ENCODE data around the gene ASL.
"Not testable (repeated sequence)": the region's sequence is repeated elsewhere in the genome, so short reads cannot be mapped to it uniquely, and the experiment has no call there.

Gene ASL

DNA sequence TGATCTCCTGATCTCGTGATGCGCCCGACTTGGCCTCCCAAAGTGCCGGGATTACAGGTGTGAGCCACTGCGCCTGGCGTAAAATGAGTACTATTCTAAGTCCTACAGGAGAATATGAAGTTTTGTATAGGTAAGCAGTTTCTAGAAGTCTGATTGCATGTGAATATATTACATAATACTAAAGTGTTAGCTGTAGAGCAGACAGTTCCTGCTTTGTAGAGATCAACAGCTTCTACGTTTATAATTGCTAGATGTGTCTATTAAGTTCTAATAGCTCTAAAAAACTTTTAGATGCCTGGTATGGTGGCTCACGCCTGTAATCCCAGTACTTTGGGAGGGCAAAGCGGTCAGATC, 47.5 kb downstream of the ASL start:
- H3K27ac ChIP-seq (replicated peaks), result peak overlapping the region; percentile 37
- no peaks in the 10 kb centered on the region for H3K27me3 ChIP-seq (ENCODE audit: insufficient read depth, poor library complexity, severe bottlenecking)
- DNase-seq (ENCODE audit: low read depth in 1 of 2, low spot score in 1 of 2), result no peak
- no peak overlapping the region for H3K4me3 ChIP-seq (replicated peaks; ENCODE audit: insufficient read depth, low read length)
- no peak for TF ChIP-seq SPI1 (IDR thresholded peaks at IDR 0.05; ENCODE audit: borderline replicate concordance, low read depth)
- no peak for TF ChIP-seq POLR2AphosphoS5 (IDR thresholded peaks at IDR 0.05; ENCODE audit: low read depth)
- TF ChIP-seq, protein P1, sequence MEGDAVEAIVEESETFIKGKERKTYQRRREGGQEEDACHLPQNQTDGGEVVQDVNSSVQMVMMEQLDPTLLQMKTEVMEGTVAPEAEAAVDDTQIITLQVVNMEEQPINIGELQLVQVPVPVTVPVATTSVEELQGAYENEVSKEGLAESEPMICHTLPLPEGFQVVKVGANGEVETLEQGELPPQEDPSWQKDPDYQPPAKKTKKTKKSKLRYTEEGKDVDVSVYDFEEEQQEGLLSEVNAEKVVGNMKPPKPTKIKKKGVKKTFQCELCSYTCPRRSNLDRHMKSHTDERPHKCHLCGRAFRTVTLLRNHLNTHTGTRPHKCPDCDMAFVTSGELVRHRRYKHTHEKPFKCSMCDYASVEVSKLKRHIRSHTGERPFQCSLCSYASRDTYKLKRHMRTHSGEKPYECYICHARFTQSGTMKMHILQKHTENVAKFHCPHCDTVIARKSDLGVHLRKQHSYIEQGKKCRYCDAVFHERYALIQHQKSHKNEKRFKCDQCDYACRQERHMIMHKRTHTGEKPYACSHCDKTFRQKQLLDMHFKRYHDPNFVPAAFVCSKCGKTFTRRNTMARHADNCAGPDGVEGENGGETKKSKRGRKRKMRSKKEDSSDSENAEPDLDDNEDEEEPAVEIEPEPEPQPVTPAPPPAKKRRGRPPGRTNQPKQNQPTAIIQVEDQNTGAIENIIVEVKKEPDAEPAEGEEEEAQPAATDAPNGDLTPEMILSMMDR (IDR thresholded peaks at IDR 0.05; ENCODE audit: insufficient read depth, low read length), result no peak
- no peak for TF ChIP-seq GABPA (IDR thresholded peaks at IDR 0.05; ENCODE audit: low read depth)
- TF ChIP-seq, protein P2, sequence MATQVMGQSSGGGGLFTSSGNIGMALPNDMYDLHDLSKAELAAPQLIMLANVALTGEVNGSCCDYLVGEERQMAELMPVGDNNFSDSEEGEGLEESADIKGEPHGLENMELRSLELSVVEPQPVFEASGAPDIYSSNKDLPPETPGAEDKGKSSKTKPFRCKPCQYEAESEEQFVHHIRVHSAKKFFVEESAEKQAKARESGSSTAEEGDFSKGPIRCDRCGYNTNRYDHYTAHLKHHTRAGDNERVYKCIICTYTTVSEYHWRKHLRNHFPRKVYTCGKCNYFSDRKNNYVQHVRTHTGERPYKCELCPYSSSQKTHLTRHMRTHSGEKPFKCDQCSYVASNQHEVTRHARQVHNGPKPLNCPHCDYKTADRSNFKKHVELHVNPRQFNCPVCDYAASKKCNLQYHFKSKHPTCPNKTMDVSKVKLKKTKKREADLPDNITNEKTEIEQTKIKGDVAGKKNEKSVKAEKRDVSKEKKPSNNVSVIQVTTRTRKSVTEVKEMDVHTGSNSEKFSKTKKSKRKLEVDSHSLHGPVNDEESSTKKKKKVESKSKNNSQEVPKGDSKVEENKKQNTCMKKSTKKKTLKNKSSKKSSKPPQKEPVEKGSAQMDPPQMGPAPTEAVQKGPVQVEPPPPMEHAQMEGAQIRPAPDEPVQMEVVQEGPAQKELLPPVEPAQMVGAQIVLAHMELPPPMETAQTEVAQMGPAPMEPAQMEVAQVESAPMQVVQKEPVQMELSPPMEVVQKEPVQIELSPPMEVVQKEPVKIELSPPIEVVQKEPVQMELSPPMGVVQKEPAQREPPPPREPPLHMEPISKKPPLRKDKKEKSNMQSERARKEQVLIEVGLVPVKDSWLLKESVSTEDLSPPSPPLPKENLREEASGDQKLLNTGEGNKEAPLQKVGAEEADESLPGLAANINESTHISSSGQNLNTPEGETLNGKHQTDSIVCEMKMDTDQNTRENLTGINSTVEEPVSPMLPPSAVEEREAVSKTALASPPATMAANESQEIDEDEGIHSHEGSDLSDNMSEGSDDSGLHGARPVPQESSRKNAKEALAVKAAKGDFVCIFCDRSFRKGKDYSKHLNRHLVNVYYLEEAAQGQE (IDR thresholded peaks at IDR 0.05; ENCODE audit: insufficient replicate concordance, low read depth), result no peak

DNA sequence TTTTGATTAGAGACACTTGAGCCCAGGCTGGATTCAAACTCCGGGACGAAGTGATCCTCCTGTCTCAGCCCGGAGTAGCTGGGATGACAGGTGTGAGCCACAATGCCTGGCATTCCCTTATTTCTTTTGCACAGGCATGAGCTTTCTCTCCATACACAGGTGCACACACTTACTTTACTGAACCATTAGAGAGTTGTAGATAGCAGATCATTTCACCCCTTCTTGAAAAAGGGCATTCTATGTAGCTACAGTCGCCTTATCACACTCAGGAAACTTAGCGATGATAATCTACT, 48.9 kb downstream of the ASL start:
- not testable (repeated sequence) for H3K27me3 ChIP-seq (ENCODE audit: insufficient read depth, poor library complexity, severe bottlenecking); DNase-seq (ENCODE audit: low read depth in 1 of 2, low spot score in 1 of 2); H3K27ac ChIP-seq (replicated peaks); H3K4me3 ChIP-seq (replicated peaks; ENCODE audit: insufficient read depth, low read length)

DNA sequence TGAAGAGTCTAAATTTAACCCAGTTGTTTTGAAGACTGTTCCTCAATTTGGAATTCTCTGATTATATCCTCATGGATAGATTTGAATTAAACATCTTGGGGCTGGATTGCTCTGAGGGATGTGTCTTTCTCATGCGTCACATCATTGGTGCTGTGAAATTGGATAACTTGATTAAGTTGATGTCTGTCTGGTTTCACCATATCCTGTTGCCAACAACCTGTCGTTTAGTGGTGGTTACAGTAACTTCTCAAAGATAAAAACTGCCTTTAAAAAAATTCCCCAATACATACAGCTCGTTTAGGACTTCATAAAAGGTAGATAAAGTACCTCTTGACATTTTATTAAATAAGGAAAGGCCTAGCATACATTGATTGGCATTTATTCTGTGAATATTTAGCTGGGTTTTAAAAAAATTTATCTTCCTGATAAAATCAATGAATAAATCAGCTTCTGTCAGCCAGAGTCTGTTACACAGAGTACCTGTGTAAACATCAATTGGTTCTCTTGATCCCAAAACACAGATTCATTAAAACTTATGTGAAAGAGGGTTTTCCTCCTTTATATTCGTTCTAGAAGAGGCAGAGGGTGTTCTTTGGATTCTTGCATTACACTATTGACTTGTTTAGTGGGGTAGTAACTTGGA, 49.6 kb downstream of the ASL start:
- no peak for TF ChIP-seq POLR2AphosphoS5 (IDR thresholded peaks at IDR 0.05; ENCODE audit: low read depth)
- no peak for TF ChIP-seq SPI1 (IDR thresholded peaks at IDR 0.05; ENCODE audit: borderline replicate concordance, low read depth)
- Histone ChIP-seq H3K4me3 (replicated peaks; ENCODE audit: insufficient read depth, low read length) (no peak overlapping the region), H3K27ac (replicated peaks) (peak overlapping the region; percentile 55), H3K27me3 (ENCODE audit: insufficient read depth, poor library complexity, severe bottlenecking) (no peaks in the 10 kb centered on the region)
- DNase-seq (ENCODE audit: low read depth in 1 of 2, low spot score in 1 of 2), result no peak

DNA sequence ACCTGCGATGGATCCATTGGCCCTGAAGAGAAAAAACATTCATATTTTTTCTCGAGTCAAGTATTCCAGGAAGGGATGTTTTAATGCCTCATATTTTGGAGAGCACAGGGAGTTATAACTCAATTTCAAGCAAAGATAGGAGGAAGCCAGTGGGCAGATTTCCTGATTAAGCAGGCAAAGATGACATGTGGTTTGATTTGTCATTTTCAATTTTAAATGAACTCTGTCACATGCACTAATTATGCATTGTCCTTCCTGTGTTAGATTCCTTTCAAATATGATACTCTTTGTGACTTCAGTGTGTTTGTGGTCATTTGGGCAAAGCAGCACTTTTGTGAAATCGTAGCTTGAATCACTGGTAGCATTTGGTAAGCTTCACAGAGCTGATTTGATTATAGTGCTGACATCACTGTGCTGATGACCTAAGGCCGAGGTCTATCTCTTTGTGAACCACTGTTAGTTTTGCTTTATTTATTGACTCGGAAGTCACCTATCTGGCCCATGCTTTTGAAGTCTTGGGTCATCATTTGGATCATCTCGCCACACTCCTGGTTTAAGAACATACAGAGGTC, 50.2 kb downstream of the ASL start:
- H3K4me3 ChIP-seq (replicated peaks; ENCODE audit: insufficient read depth, low read length); DNase-seq (ENCODE audit: low read depth in 1 of 2, low spot score in 1 of 2); H3K27ac ChIP-seq (replicated peaks); H3K27me3 ChIP-seq (ENCODE audit: insufficient read depth, poor library complexity, severe bottlenecking): not testable (repeated sequence)

DNA sequence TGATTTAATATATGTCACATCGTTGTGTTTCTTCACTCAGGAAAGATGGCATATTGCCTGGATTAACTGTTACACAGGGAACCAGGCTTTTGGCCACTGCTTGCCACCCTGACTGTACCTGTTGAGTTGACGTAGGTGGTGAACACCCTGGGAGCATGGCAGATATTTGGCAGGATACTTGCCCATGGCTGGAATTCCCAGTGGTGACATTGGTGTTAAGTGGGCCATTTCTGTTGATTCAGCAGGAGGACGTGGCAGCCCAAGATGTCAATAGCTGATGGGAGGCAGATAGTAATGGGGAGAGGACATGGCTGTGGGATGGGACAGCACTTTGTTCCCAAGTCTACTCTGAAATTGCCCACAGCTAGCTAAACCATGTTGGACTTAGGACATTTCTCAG, 51.6 kb downstream of the ASL start:
- H3K27ac ChIP-seq (replicated peaks); H3K27me3 ChIP-seq (ENCODE audit: insufficient read depth, poor library complexity, severe bottlenecking); H3K4me3 ChIP-seq (replicated peaks; ENCODE audit: insufficient read depth, low read length); DNase-seq (ENCODE audit: low read depth in 1 of 2, low spot score in 1 of 2): not testable (repeated sequence)

DNA sequence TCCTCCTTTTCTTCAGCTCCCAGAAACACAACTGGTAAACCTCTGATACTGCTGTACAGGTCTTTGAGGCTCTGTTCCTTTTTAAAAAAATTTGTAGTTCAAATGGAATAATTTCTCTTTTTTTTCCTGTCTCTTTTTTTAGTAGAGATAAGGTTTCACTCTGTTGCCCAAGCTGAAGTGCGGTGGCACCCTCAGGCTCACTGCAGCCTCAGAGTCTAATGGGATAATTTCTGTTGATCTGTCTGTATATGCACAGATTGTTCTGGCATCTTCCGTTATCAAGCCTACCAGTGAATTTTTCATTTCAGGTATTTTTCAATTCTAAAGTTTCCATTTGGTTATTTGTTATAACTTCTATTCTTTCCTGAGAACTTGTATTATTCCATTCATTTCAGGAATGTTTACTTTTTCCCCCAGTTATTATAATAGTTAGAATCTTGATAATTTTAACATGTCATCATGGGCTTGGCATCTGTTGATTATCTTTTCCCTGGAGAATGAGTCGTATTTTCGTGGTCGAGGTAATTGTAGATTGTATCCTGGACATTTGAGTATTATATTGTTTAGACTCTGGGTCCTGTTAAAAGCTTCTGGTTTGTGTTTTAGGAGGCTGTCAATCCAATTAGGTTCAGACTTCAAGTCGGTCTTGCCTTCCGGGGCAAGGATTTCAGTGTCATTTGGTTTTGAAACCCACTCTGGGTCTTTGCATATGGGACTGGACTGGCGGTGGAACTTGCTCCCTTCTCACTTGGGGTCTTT, 63.6 kb downstream of the ASL start:
- no peak for DNase-seq (ENCODE audit: low read depth in 1 of 2, low spot score in 1 of 2)
- H3K27ac ChIP-seq (replicated peaks), result no peak overlapping the region

More for the DNA sequence above, 63.6 kb downstream of the ASL start:
- Histone ChIP-seq H3K27me3 (ENCODE audit: insufficient read depth, poor library complexity, severe bottlenecking) (no peaks in the 10 kb centered on the region), H3K4me3 (replicated peaks; ENCODE audit: insufficient read depth, low read length) (no peak overlapping the region)
- no peak for TF ChIP-seq GABPA (IDR thresholded peaks at IDR 0.05; ENCODE audit: low read depth)
- TF ChIP-seq, protein P2 (IDR thresholded peaks at IDR 0.05; ENCODE audit: insufficient replicate concordance, low read depth), result no peak
